C4-2B (cell line): ENCODE data around the gene HLA-G.
"Not testable (repeated sequence)": the region's sequence is repeated elsewhere in the genome, so short reads cannot be mapped to it uniquely, and the experiment has no call there.

Source experiments
- ZFX ChIP-seq: fragments of 450-650 bp; IDR thresholded peaks from 2 replicates; pipeline ENCODE4 v1.6.1; 2017
- TF ChIP-seq, protein P1 (sequence below): fragments of 450-650 bp; conservative IDR thresholded peaks from 2 replicates; pipeline ENCODE4 v1.5.1; 2017; ENCODE audit warnings: mild to moderate bottlenecking

DNA sequence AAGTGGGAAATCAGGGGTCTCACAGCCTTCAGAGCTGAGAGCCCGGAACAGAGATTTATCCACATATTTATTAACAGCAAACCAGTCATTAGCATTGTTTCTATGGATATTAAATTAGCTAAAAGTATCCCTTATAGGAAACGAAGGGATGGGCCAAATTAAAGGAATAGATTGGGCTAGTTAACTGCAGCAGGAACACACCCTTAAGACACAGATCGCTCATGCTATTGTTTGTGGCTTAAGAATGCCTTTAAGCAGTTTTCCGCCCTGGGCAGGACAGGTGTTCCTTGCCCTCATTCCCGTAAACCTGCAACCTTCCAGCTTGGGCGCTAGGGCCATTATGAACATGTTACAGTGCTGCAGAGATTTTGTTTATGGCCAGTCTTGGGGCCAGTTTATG, 48.1 kb downstream of the HLA-G start:
- TF ChIP-seq, protein P1, sequence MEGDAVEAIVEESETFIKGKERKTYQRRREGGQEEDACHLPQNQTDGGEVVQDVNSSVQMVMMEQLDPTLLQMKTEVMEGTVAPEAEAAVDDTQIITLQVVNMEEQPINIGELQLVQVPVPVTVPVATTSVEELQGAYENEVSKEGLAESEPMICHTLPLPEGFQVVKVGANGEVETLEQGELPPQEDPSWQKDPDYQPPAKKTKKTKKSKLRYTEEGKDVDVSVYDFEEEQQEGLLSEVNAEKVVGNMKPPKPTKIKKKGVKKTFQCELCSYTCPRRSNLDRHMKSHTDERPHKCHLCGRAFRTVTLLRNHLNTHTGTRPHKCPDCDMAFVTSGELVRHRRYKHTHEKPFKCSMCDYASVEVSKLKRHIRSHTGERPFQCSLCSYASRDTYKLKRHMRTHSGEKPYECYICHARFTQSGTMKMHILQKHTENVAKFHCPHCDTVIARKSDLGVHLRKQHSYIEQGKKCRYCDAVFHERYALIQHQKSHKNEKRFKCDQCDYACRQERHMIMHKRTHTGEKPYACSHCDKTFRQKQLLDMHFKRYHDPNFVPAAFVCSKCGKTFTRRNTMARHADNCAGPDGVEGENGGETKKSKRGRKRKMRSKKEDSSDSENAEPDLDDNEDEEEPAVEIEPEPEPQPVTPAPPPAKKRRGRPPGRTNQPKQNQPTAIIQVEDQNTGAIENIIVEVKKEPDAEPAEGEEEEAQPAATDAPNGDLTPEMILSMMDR, result not testable (repeated sequence)
- not testable (repeated sequence) for TF ChIP-seq ZFX
